ENCODE data around the gene CCDC12.

DNA sequence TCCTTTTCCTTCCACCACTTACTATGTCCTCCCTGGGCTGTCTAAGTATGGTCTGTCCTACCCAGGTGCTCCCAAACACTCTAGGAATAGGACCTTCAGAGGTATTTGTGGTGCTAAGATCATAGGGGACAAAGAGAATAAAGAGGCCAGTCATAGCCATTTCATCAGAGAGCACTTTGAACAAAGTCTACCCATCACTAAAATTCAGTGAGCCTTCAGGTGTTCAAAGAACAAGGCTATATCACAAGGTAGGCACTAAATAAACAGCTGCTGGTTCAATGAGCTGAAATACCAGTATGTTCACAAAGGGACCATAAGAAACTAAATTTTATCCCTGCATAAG lies 41.7 kb upstream of the CCDC12 start:
- TF ChIP-seq, protein P1, sequence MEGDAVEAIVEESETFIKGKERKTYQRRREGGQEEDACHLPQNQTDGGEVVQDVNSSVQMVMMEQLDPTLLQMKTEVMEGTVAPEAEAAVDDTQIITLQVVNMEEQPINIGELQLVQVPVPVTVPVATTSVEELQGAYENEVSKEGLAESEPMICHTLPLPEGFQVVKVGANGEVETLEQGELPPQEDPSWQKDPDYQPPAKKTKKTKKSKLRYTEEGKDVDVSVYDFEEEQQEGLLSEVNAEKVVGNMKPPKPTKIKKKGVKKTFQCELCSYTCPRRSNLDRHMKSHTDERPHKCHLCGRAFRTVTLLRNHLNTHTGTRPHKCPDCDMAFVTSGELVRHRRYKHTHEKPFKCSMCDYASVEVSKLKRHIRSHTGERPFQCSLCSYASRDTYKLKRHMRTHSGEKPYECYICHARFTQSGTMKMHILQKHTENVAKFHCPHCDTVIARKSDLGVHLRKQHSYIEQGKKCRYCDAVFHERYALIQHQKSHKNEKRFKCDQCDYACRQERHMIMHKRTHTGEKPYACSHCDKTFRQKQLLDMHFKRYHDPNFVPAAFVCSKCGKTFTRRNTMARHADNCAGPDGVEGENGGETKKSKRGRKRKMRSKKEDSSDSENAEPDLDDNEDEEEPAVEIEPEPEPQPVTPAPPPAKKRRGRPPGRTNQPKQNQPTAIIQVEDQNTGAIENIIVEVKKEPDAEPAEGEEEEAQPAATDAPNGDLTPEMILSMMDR (IDR thresholded peaks at IDR 0.05) = no peak
- TF ChIP-seq EZH2 (IDR thresholded peaks at IDR 0.05; ENCODE audit: borderline replicate concordance, insufficient read depth, low read depth, low read length, poor library complexity, severe bottlenecking) = no peak

Data from B cell (primary cell).